AG10803 (cell line): ENCODE measurements around the gene FBF1.
A peak's percentile ranks its signal among the peaks of the same experiment; 100 is the strongest.

Experiments
- DNase-seq: peaks from one replicate; pipeline ENCODE4 v3.0.0; 2010; ENCODE audit warnings: low read depth
- H3K4me3 ChIP-seq: 2 replicates; pipeline ENCODE4 v1.5.1; 2011; ENCODE audit warnings: mild to moderate bottlenecking, low read length, control low read depth
- TF ChIP-seq, protein P1 (sequence below): conservative IDR thresholded peaks from 2 replicates; pipeline ENCODE4 v1.5.1; 2011; ENCODE audit warnings: mild to moderate bottlenecking, low read length, control low read depth, inconsistent platforms

FBF1 gene

DNA sequence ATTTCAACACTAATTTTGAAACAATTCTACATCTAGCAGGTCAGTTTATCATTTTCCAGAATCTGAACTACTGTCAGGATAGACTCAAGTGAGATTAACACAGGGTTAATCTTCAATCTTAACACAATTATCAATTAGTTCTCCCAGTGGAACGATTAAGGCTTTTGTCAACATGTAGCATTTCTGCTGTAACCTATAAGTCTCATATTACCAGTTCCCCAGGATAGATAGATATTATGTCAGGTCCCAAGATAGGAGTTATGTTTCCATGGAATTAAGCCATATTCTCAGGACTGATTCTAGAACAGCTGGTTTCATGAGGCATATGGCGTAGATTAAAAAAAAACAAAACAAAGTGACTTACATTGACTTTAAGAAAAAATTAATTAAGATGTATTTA lies 4.4 kb upstream of the FBF1 start:
- TF ChIP-seq, protein P1, sequence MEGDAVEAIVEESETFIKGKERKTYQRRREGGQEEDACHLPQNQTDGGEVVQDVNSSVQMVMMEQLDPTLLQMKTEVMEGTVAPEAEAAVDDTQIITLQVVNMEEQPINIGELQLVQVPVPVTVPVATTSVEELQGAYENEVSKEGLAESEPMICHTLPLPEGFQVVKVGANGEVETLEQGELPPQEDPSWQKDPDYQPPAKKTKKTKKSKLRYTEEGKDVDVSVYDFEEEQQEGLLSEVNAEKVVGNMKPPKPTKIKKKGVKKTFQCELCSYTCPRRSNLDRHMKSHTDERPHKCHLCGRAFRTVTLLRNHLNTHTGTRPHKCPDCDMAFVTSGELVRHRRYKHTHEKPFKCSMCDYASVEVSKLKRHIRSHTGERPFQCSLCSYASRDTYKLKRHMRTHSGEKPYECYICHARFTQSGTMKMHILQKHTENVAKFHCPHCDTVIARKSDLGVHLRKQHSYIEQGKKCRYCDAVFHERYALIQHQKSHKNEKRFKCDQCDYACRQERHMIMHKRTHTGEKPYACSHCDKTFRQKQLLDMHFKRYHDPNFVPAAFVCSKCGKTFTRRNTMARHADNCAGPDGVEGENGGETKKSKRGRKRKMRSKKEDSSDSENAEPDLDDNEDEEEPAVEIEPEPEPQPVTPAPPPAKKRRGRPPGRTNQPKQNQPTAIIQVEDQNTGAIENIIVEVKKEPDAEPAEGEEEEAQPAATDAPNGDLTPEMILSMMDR = no peak
- no peak overlapping the region for H3K4me3 ChIP-seq
- no peak for DNase-seq

DNA sequence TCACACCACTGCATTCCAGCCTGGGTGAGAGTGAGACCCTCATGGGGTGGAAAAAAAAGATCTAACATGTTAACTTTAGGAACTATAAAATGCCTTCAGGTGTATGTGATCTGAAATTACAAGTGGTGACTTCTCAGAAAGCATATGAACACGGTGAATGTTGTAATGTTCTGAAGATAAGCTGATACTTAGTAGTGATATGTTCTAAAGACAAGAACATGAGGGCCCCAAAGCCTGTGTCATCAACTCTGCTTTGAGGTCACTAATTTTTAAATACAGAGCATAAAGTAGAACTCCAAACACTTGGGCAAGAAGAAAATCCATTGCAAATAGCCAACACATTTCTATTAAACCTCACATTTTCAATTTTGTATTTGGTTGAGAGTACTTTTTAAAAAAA lies 2.6 kb upstream of the FBF1 start:
- H3K4me3 ChIP-seq = no peak overlapping the region
- TF ChIP-seq, protein P1 = no peak
- no peak for DNase-seq

DNA sequence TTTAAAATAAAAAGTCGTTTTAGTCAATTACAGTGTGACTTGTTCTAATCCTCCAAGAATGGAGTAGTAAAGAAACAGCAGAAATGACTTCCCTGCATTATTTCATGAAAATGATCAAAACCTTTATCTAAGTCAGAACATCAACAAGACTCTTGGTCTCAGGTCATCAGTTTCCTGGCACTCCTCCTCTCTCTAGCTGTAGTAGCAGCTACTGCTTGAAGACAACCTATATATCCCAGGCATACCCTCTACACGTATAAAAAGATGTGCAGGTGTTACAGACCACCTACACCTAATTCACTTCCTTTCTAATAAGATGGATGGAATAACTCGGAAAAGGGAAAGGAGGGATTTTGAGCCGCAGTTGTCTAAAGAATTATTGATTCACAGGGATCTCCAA lies 1.6 kb upstream of the FBF1 start:
- no peak overlapping the region for H3K4me3 ChIP-seq
- no peak for DNase-seq
- TF ChIP-seq, protein P1 = no peak

DNA sequence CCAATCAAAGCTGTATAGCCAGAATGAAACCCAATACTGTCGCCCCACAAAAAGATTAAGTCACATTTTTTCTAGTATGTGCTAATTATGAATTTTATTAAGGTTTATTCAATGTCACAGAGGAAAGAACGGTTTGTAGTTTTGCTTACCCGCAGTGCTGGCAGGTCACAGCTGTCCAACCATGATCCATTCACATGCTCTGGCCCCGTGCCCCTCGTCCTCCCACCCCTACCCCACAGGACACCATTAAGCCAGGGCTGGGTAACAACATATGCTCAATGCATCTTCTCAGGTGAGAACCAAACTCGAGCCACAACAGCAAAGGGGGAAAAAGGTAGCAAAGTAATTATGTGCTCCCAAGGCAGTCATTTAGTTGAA lies 589 bp upstream of the FBF1 start:
- no peak for DNase-seq
- TF ChIP-seq, protein P1 = no peak
- peak overlapping the region; percentile 50 for H3K4me3 ChIP-seq

DNA sequence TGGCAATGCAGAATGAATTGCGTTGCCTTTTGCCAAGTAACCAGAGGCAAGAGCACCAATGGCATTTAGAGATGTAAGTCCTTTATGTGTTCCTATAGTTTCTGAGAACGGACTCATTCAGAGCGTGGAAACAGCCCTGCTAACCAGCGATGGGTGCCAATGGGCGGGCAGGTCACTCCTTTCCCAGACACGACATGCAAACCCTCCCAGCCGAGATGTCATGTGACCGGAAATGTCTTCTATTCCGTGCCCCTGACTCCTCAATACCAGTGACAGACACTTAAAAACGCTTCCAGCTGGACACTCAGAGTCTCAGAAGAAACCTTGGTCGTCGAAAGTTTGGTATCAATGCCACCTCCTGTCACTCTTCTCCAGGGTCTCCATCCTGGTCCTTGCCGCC lies 3.2 kb downstream of the FBF1 start:
- TF ChIP-seq, protein P1 = no peak
- no peak overlapping the region for H3K4me3 ChIP-seq
- no peak for DNase-seq

DNA sequence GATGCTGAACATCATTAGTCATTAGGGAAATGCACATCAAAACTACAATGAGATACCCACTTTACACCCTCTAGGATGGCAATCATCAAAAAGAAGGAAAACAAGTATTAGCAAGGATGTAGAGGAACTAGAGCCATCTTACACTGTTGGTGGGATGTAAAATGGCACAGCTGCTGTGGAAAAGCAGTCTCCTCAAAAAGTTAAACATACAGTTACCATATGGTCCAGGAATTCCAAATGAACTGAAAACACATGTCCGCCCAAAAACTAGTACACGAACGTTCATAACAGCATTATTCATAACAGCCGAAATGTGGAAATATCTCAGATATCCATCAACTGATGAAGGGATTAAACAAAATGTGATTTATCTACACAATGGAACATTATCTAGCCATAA lies 7.0 kb downstream of the FBF1 start:
- peak; percentile 11 for DNase-seq
- TF ChIP-seq, protein P1 = no peak
- H3K4me3 ChIP-seq = no peak overlapping the region

DNA sequence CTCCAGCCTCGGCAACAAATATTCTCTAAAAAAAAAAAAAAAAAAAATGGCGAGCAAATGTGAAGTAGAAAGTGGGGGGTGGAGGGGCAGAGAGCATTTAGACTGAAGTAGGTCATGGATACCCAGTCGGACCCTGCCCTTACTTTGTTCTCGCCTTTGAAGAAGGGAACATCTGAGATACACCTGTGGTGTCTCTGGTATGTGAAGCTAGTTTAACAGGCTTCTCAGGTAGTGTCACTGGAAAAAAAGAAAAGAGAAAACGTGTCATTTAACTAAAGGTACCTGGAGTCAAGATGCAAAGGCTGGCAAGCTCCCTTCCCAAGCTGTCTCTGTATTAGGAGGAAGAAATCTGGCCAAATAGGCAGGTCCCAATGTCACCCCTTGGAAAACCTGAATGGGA lies 8.0 kb downstream of the FBF1 start:
- TF ChIP-seq, protein P1 = no peak
- no peak overlapping the region for H3K4me3 ChIP-seq
- no peak for DNase-seq
